ENCODE results near the gene SLC35A3.
"Not testable (repeated sequence)": the region's sequence is repeated elsewhere in the genome, so short reads cannot be mapped to it uniquely, and the experiment has no call there.

The SLC35A3 gene

DNA sequence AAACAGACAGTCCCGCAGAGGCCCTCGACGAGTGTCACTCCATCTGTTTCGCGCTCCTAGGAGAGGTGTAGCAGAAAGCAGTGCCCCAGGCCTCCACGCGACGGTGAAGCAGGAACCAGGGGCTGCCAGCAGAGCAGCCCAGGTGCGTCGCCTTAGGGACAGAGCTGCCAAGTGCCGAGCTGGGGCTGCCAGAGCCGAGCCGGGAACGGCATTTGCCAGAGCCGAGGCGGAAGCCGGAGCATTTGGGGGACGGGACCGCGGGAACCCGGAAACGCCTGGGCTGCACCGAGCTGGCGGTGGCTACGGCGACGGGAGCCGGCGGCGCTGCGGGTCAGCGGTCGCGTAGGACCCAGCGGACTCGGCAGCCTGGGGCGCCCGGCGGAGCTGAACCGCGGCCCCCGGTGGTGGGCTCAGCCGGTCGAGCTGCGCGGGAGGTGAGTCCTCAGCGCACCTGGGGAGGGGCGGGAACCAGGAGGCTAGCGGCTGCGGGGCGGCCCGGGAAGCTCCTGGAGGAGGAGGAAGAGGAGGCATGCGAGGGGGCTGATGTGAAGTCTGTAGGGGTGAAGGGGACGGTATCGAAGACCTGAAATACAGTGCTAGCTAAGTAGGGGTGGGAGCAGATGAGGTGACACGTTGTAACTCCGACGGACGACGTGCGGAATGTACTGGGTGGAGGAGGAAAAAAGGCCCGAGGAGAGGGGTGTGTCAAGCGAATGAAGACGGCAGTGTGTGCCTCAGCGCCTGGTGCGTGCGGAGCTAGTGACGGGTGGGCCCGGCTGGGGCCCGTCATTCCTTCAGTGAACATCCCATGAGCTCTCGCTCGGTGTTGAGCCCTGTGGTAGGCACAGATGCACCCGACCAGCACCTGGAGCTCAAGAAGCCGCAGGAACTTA, at the start of gene SLC35A3:
TSS of gene SLC35A3 (plus strand) at position 268 of the 893 bp plus-strand sequence. CDS start 23,559 bp downstream, outside the sequence.
- peak; percentile 37 for DNase-seq

DNA sequence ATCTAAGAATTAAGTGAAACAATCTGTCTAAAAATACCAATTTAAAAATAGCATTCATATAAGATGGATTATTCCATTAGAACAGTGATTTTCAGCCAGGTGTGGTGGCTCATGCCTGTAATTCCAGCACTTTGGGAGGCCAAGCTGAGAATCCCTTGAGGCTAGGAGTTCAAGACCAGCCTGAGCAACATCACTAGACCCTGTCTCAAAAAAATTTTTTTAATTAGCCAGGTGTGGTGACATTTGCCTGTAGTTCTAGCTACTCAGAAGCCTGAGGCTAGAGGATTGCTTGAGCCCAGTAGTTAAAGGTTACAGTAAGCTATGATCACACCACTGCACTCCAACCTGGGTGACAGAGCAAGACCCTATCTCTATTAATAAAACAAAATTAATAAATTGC, 35.0 kb upstream of the SLC35A3 start:
- no peak for DNase-seq

DNA sequence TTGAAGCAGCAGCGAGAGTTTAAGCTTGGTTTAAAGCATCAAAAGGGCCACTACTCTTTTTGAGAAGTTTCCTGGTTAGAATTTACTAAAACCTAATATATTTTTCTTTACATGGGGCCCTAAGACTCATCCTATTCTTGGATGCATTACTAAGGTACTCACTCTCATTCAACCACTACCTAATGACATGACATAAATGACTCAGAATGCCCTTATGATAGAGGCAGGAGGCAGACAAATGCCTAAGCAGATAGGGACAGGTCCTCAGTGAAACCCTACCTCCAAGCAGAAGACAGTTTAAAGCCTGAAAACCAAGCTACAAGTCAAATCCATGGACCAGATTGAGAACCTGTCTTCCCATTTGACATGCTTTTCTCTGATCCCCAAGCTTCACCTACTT, 34.3 kb upstream of the SLC35A3 start:
- no peak for DNase-seq

DNA sequence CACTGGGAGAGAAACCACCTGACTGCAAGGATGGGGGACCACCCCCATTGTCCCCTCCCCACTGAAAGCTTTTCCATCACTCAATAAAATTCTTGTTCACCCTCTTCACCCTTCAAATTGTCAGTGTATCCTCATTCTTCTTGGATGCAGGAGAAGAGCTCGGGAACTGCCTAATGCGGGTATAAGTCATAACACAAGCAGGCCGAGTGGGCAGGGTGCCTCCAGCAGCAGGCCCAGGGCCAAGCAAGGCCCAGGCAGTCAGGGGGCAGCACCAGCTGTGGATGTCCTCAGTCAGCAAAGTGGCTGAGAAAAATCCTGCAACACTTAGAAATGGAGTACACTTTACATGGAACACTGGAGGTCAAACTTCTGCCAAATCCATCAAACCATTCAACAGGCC, 33.7 kb upstream of the SLC35A3 start:
- DNase-seq = no peak

DNA sequence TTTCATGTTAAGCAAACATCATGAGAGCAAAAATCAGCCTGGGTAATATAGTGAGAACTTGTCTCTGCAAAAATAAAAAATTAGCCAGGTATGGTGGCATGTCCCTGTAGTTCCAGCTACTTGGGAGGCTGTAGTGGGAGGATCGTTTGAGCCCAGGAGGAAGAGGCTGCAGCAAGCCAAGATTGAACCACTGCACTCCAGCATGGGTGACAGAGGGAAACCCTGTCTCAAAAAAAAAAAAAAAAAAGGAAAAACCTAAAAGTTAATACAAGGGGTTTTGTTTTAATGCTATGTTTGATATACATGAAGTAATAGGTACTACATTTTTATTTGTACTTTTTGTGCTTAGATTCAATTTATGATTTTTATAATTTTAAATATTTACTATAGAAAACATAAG, 27.1 kb upstream of the SLC35A3 start:
- DNase-seq = no peak

DNA sequence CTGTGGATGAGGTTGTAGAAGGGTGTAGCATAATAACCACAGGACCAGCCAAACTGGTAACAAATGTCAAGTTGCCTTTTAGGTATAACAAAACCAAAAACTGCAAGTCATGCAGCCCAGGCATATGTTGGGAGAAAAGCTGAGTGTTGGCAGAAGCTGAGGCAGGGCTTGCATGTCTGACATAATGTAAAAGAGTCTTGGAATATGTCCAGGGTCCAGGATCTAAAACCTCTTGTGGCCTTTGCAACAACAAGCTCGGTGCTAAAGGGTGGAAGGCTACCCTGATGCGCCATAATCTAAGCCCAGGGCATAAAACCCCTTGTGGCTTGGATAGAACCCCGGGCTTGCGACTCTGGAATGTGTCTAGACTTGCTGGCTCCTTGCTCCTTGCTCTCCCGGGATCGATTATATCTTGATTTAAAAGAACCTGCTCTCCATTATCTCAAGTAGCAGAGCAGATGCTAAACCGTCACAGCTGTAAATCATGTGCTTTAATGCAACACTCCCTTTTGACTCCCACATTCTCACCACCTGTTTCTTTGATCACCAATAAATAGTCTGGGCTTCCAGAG, 26.5 kb upstream of the SLC35A3 start:
- peak; percentile 7 for DNase-seq

DNA sequence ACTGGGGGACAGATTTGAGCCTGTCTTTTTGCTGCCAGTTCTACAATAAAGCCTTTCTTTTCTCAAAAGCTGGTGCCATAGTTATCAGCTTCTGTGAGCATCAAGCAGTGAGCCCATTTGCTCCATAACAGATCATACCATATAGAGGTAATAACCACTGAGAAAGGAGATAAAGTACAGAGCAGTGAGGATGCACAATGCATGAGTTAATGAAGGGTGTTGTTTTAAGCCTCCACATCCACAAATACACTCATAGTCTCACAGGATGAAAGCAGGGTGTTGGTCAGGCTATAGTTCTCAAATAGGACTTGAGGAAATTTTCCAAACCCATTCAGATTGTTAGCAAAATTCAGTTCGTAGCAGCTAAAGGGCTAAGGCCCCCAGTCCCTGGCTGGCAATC, 25.6 kb upstream of the SLC35A3 start:
- no peak for DNase-seq

DNA sequence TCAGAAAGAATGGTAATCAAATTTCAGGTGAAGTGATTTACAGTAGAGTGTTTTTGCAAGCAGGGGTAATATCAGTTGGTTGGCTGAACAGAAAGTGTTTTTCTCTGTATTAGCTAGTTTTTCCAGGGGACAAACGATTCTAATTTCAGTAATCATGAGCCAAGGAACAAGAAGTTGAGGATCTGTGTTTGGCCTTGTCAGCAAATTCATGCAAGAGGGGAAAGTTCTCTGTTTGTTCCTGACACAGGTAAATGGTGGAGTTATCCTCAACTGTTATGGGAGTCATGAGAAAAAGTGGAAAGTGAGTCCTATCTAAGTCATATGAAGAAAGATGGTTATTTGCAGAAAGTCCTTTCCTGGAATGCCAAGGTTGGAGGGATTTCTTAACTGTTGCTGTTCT, 24.6 kb upstream of the SLC35A3 start:
- DNase-seq = no peak

DNA sequence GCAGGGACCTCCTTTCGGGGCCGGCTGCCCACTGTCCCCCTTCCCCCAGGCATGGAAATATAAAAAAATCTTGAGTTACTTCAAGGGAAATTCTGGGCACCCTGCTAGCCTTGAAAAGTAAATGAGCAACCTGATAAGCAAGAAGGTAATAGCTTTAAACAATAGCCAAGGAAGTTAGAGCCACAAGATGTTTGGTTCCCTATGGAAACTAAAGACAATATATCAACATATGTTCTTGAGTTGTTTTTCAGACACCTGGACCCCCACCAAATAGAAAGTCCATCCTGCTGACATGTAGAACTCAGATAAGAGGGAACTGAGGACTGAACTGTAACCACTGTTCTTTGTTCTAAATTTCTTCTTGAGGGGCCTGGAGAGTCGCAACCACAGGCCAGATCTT, 19.3 kb upstream of the SLC35A3 start:
- no peak for DNase-seq

DNA sequence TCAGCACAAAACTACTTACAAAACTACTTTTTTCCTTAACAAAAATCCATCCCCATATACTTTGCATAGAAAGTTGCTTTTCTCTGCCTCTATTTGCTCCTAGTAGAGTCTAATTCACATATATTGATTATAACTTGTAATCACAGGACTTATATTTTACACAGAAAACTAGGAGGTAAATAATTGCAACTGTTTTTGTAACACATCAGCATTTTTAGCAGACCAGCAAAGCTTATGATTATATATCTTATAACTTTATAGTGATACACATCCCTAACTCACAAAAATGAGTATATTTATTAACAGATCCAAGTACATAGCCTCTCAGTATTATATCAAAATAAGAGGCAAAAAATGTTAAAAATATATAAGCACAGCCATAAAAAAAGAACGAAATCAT, 17.3 kb upstream of the SLC35A3 start:
- DNase-seq = no peak

DNA sequence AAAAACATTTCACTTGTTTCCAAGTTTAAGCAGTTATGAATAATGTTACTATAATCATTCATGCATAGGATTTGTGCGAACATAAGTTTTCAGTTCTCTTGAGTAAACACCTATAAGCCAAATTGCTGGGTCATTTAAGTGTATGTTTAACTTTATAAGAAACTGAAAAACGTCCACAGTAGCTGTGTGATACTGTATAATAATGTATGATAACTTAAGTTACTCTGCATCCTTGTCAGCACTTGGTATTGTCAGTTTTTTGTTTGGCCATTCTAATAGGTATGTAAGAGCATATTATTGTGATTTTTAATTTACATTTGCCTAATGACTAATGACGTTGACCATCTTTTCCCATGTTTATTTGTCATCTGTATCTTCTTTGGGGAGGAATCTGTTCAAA, 14.4 kb upstream of the SLC35A3 start:
- DNase-seq = no peak

DNA sequence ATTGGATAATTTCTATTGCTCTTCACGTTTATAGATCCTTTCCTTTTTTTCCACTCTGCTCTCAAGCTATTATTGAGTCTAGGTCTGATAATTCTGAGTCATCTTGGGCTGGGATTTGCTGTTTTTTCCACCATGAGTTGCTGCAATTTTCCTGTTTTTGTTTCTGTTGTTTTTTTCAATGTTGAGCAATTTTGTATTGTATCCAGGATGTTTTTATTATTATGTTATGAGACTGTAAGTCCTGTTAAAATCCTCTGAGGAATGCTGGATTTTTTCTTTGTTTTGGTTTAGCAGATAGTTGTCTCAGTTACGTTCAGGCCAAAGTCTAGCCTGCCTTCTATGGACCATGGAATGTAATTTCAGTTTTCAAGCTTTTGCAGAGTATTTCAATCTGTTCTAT, 13.0 kb upstream of the SLC35A3 start:
- no peak for DNase-seq

DNA sequence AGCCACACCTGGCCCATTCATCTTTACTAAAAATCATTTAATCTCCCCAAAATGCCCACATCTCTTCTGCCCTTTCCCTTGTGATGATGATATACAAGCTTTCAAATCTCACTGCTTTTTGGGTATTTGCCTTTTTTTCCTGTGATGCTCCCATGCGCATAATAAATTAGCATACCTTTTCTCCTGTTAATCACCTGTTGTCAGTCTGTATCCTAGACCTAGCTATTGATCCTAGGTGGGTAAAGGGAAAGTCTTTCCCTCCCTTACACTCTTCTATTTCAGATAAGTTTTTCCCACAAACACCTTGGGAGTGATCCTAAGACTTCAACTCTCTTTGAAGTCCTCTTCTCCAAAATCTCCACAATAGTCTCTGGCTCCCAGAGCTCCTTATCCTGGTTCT, 12.0 kb upstream of the SLC35A3 start:
- no peak for DNase-seq

DNA sequence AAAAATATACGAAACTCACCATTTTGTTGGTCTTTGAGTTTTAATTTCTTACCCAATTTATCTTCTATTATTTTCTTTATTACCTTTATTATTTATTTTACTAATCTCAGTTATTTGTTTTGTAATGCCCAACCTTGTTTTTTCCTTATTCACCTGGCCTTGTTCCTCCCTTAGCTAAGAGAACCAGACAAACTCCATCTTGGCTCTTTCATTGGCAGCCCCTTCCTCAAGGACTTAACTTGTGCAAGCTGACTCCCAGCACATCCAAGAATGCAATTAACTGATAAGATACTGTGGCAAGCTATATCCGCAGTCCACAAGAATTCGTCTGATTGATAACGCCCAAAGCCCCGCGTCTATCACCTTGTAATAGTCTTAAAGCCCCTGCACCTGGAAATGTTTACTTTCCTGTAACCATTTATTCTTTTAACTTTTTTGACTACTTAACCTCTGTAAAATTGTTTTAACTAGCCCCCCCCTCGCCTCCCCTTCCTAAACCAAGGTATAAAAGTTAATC, 10.5 kb upstream of the SLC35A3 start:
- not testable (repeated sequence) for DNase-seq

DNA sequence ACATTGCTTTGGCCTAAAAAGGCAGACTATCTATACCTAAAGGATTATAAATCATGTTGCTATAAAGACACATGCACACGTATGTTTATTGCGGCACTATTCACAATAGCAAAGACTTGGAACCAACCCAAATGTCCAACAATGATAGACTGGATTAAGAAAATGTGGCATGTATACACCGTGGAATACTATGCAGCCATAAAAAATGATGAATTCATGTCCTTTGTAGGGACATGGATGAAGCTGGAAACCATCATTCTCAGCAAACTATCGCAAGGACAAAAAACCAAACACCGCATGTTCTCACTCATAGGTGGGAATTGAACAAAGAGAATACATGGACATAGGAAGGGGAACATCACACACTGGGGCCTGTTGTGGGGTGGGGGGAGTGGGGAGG, 9.5 kb upstream of the SLC35A3 start:
- not testable (repeated sequence) for DNase-seq

DNA sequence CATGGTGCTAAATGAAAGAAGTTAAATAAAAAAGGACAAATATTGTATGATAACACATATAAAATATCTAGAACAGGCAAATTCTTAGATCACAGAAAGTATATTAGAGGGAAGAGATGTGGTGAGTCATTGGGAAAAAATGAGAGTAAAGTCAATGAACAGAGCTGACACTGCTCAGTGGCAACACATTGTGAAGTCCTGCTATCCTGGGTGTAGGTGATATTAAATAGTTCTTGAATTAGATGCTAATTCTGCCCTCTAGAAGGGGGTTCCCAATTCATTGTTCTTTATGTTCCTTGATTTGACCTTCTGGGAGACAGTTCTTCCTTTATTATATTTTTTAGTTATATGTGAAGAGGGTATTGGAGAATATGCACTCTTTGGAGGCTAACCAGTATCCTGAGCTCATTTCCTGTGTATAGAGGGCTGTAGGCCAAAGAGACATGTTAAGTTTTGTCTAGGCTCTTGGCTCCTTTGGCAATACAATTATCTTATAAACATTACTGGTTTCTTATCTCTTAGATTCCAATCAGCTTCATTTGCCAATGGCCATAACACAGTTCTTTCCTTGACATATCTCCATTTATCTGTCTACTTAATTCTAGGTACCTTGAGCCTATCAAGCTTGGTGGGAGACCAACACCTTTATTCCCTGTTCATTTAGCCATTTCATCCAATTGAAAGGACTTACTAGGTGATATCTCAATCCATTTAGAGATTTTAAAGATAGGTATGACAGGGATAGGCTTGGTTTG, 6.6 kb upstream of the SLC35A3 start:
- no peak for DNase-seq

DNA sequence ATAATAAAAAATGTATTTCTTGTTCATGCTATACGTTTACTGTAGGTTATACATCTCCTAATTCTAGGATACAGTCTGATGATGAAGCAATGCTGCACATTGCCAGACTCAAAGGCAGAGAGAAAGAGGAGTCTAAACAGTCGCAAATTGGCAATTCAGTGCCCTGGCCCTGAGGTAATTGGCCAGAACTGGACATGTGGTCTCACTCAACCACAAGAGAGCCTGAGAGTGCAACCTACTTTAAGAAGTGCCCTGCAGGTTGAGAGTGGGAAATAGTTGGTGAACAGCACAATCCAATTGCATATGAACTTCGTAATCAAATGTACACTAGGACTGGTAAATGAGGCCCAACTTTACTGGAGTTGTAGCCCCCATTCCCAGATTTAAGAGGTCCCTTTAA, 5.0 kb upstream of the SLC35A3 start:
- DNase-seq = no peak

DNA sequence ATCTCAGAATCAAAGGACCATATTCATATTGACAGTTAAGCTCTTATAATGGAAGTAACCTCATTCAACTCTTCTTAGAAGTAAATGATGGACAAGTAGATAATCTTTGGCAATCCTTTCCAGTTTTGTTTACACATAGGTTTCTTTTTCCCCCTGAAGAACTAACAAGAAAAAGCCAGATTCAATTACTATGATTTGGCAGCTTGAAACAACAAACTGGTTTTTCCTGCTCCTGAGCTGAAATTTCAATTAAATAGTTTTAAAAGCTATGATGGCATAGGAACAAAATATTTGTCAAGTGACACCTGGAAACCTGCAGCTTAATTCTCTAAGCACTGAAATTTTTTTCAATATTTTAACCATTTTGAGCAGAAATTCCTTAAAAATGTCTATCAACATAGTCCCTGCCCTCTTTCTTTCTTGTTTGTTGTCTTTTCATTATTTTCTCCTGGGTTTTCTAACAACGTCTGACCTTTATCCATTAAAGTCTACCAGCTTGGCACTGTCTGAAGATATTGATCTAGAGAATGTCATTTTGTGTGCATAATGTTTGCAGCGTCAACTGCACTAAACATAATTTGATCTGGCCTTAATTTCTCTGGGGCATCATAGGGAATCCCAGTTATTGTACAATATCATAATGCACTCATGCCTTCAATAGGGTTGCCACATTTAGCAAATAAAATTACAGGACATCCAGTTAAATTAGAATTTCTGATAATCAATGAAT, 4.0 kb upstream of the SLC35A3 start:
- no peak for DNase-seq

DNA sequence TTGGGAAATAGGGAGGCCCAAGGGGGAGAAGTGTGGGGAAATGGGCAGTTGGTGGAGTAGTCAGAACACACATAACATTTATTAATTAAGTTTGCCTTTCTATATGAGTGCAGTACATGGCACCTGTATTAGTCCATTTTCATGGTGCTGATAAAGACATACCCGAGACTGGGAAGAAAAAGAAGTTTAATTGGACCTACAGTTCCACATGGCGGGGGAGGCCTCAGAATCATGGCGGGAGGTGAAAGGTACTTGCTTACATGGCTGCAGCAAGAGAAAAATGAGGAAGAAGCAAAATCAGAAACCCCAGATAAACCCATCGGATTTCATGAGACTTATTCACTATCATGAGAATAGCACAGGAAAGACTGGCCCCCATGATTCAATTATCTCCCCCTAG, 1.6 kb upstream of the SLC35A3 start:
- no peak for DNase-seq

DNA sequence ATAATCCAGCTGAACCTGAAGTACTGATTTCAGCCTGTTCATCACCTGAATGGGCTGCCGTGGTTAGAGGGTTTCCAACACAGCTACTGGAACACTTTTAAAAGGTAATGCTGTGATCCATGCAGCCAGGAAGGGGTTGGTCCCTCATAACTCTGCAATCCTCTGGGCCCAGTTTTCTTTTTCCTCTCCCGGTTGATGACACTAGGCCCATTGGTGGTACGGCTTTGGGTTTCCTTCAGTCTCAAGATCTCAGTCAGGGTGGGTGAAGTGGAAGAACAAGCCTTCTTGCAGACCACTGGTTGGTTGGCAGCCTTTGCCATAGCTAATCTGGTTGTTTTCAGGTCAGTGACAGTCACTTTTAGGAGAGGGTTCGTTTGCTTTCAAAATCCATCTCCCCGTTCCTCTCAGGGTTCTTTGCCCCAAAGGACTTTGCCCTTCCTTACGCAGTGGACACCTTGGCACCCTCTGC, 502 bp upstream of the SLC35A3 start:
- DNase-seq = no peak

DNA sequence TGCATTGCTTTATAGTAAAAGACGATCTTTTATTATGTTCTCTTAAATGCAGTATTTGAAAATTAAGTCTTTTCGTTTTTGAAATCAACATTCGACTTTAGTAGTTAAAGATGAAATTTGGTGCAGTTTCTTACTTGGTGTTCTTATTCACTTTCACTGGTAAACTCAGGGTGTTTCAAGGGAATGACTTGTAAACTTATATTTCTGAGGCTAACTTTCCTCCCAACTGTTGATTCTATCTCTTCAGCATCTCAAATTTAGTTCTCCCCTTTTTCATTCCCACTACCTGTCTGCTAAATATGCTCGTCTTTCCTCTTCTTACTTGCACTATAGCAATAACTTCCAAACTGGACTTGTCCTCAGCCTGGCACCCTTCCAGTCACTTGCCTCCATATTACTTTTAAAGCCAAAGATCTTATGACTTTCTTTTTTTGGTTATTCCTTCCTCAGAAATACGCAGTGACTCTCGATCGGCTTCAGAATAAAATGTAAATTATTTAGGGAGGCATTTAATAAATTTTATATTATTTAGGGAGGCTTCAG, 988 bp downstream of the SLC35A3 start:
- DNase-seq = no peak

DNA sequence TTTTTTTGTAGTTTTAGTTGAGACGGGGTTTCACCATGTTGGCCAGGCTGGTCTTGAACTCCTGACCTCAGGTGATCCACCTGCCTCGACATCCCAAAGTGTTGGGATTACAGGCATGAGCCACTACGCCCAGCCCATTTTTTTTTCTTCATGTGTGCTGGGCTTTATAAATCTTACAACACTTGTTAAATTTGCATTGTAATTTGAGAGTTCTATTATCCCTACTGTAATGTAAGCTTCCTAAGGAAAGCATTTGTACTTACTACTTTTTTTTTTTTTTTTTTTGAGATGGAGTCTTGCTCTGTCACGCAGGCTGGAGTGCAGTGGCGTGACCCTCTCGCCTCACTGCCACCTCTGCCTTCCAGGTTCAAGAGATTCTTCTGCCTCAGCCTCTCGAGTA, 2.3 kb downstream of the SLC35A3 start:
- DNase-seq = not testable (repeated sequence)

DNA sequence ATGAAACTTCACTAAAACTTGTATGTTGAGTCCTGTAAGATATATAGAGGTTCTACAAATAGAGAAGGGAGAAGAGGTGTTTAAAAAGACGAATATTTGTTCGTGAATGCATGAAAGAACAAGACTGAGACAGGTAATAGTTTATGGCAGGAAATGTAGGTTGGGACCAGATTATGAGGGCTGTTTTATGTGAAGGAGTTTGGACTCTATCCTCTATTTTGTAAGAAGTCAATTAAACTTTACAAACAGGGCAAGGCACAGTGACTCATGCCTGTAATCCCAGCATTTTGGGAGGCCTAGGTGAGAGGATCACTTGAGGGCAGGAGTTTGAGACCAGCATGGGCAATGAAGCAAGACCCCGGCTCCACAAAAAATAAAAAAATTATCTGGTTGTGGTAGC, 5.7 kb downstream of the SLC35A3 start:
- DNase-seq = no peak
